ENCODE results near the gene TTC31.

DNA sequence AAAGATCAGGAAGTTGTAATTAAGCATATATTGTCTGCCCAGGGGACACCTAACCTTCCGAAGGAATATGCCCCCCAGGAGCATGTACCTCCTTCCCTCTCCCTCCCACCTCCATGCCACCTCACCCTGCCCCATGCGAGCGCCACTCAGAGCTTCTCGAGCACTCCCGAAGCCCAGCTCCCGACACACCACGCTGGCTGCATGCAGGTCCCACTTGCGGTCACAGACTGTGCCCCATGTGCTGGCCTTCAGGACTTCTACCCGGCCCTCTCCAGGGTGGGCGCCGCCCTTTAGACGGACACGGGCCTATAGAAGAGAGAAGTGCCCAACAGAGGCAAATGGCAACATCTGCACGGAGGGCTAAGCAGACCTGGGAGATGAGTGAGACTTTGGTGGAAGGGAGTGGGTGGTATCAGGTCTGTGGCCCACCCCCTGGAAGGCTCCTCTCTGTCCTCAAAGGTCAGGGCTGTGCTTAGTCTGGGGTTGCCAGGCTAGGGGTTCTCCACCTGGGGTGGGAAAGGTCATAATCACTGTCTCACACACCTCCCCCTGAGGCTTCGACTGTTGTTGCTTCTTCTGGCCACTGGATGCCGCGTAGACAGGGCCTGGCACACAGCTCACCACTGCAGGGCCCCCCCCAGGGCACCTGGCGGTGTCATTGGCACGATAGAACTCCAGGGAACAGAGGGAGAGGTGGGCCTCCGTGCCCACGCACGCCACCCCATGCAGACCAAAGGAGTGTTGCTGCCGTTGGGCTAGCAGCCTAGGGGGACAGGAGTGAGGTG lies 53.5 kb downstream of the TTC31 start:
- TF ChIP-seq, protein P1, sequence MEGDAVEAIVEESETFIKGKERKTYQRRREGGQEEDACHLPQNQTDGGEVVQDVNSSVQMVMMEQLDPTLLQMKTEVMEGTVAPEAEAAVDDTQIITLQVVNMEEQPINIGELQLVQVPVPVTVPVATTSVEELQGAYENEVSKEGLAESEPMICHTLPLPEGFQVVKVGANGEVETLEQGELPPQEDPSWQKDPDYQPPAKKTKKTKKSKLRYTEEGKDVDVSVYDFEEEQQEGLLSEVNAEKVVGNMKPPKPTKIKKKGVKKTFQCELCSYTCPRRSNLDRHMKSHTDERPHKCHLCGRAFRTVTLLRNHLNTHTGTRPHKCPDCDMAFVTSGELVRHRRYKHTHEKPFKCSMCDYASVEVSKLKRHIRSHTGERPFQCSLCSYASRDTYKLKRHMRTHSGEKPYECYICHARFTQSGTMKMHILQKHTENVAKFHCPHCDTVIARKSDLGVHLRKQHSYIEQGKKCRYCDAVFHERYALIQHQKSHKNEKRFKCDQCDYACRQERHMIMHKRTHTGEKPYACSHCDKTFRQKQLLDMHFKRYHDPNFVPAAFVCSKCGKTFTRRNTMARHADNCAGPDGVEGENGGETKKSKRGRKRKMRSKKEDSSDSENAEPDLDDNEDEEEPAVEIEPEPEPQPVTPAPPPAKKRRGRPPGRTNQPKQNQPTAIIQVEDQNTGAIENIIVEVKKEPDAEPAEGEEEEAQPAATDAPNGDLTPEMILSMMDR (IDR thresholded peaks at IDR 0.05; ENCODE audit: low read depth, low read length) = no peak
- no peak for TF ChIP-seq EZH2phosphoT487 (IDR thresholded peaks at IDR 0.05; ENCODE audit: low read depth)

All from OCI-LY3 (cell line).